ENCODE measurements around the gene DBH. TPM values are rescaled to one million over a fixed set of nuclear protein-coding genes. Genes with fewer than 3 reads are reported as not detected.

The DBH gene
- total and polyA plus RNA-seq, 12 donors: 0.24 to 234 (median 19.6) TPM; not detected in 1

DNA sequence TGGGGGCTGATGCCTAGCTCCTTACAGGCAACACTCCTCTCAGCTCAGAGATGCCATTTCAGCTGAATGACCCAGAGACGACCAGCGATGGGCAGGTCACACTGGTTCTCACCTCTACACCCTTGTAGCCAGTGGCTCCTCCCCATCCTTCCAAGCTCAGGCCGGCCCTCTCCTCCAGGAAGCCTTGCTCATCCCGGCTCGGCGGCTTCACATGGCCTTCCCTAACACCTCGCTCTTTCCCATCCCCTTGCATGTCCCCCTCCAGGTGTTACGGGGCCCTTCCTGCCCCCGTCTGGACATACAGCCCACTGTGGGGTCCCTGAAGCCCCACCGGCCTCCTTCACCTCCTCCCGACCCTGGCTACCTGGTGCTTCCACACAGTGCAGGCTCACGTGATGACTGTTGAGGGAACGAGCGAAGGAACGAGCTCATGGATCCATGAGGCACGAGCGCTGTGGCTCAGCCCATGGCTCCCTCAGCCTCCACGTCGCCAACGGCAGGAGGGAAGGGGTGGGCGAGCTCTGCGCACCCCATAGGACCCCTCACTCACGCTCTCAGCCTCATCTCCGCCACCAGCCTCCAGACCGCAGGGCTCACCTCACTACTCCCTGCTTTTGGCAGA lies 56.3 kb downstream of the DBH start:
- Histone ChIP-seq H3K4me1 (replicated peaks in 1 of 2) (no peaks in the 10 kb centered on the region), H3K27ac (no peak overlapping the region), H3K9me3 (replicated peaks in 1 of 3) (no peaks in the 10 kb centered on the region), H3K36me3 (replicated peaks in 1 of 2) (no peaks in the 10 kb centered on the region), H3K4me3 (no peak overlapping the region), H3K27me3 (no peaks in the 10 kb centered on the region)
- intact Hi-C loops (cut with DNase I): no loop called here
- WGBS, 4 donors: 76 to 91% (median 84%) methylated on average over 18 to 25 of the region's 25 CpGs
- TF ChIP-seq, protein P1, sequence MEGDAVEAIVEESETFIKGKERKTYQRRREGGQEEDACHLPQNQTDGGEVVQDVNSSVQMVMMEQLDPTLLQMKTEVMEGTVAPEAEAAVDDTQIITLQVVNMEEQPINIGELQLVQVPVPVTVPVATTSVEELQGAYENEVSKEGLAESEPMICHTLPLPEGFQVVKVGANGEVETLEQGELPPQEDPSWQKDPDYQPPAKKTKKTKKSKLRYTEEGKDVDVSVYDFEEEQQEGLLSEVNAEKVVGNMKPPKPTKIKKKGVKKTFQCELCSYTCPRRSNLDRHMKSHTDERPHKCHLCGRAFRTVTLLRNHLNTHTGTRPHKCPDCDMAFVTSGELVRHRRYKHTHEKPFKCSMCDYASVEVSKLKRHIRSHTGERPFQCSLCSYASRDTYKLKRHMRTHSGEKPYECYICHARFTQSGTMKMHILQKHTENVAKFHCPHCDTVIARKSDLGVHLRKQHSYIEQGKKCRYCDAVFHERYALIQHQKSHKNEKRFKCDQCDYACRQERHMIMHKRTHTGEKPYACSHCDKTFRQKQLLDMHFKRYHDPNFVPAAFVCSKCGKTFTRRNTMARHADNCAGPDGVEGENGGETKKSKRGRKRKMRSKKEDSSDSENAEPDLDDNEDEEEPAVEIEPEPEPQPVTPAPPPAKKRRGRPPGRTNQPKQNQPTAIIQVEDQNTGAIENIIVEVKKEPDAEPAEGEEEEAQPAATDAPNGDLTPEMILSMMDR (IDR thresholded peaks at IDR 0.05): no peak
- TF ChIP-seq POLR2A (IDR thresholded peaks at IDR 0.05): no peak
- DNase-seq: no peak

DNA sequence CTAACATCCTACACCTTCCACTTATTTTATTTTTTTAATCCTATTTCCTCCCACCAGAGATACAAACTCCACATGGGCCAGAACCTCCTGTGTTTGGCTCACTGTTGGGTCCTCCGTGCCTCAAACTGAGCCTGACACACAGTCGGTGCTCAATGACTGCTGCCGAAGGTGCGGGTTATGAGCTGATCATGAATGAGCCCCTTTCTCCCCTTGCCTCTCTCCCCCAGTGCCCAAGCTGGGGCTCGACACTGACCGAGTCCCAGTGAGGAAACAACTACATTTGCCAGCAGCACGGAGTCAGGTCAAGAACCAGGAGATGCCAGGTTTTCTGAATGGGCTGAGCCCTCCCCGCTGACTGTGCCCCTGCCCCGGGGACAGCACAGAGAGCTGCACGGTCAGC lies 57.0 kb downstream of the DBH start:
- H3K27ac ChIP-seq: no peak overlapping the region
- TF ChIP-seq, protein P1 (IDR thresholded peaks at IDR 0.05): no peak
- no peak for TF ChIP-seq POLR2A (IDR thresholded peaks at IDR 0.05)
- no peaks in the 10 kb centered on the region for H3K9me3 ChIP-seq (replicated peaks in 1 of 3)
- H3K4me1 ChIP-seq (replicated peaks in 1 of 2): no peaks in the 10 kb centered on the region
- H3K4me3 ChIP-seq: no peak overlapping the region
- no peaks in the 10 kb centered on the region for H3K27me3 ChIP-seq
- intact Hi-C loops (cut with DNase I): no loop called here
- 84 to 92% (median 87%) methylated on average over 6 to 10 of the region's 10 CpGs for WGBS, 4 donors
- no peaks in the 10 kb centered on the region for H3K36me3 ChIP-seq (replicated peaks in 1 of 2)
- DNase-seq: no peak

DNA sequence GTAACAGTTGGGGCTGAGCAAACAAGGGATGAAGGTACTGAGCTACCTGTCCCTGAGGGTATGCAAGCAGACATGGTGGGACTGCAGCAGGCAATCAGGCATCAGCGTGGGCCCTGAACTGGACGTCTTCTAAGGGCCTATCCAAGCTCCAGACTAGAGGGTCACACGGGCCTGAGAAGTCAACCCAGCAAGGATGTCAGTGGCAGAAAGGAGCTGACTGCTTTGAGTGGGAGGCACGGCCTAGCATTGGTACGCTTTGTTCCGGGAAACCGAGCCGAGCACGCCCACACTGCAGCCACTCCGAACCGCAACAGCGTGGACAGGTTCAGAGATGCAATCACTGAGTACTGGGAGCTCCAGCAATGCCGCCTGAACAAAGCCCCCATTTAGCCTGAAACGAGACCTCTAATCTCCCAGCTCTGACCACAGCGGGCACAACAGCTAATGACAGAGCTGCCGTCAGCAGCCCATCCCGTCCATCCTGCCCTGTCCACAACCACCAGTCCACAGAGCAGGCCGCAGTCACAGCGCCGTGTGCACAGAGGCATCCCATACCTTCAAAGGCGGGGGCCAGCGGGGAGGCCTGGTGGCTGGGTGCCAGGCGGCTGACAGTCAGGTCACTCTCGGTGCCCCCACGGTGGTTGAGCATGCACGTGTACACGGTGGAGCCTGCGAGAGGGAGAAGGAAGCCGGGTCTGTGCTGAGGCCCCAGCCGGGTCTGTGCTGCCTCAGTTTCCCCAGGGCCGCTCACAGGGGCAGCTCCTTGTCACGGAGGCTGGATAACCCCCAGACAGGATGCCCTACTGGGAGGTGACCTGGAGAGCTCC lies 57.8 kb downstream of the DBH start:
- WGBS, 4 donors: 79 to 86% (median 83%) methylated on average over 14 to 32 of the region's 32 CpGs
- Histone ChIP-seq H3K9me3 (replicated peaks in 1 of 3) (no peaks in the 10 kb centered on the region), H3K4me3 (no peak overlapping the region), H3K27me3 (no peaks in the 10 kb centered on the region), H3K4me1 (replicated peaks in 1 of 2) (no peaks in the 10 kb centered on the region), H3K36me3 (replicated peaks in 1 of 2) (no peaks in the 10 kb centered on the region), H3K27ac (no peak overlapping the region)
- TF ChIP-seq POLR2A (IDR thresholded peaks at IDR 0.05): no peak
- TF ChIP-seq, protein P1 (IDR thresholded peaks at IDR 0.05): no peak
- intact Hi-C loops (cut with DNase I): no loop called here
- no peak for DNase-seq

DNA sequence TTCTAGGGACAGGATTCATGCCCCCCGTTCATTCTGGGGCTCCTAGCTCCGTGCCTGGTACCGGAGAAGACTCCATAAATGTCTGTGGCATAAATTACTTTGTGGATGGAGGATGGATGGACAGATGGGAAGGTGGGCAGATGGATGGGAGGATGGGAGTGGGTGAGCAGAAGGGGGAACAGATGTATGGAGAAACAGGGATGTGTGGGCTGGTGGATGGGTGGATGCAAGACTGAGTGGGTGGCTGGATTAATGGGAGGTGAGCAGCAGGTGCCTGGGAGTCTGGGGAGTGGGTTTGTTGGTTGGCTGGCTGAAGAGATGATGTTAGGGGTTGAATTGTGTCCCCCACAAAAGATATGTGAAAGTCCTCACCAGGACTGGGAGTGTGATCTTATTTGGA lies 58.5 kb downstream of the DBH start:
- H3K4me3 ChIP-seq: no peak overlapping the region

More for the DNA sequence above, 58.5 kb downstream of the DBH start:
- no peak for DNase-seq
- H3K4me1 ChIP-seq (replicated peaks in 1 of 2): no peaks in the 10 kb centered on the region
- no peak overlapping the region for H3K27ac ChIP-seq
- no peaks in the 10 kb centered on the region for H3K27me3 ChIP-seq
- WGBS, 4 donors: 63 to 91% (median 79%) methylated on average over 3 of the region's 3 CpGs
- H3K36me3 ChIP-seq (replicated peaks in 1 of 2): no peaks in the 10 kb centered on the region
- intact Hi-C loops (cut with DNase I): no loop called here
- no peaks in the 10 kb centered on the region for H3K9me3 ChIP-seq (replicated peaks in 1 of 3)
- TF ChIP-seq, protein P1 (IDR thresholded peaks at IDR 0.05): no peak
- TF ChIP-seq POLR2A (IDR thresholded peaks at IDR 0.05): no peak

Measured in adrenal gland (tissue), 12 donors.